Breast epithelium (tissue), 4 donors: ENCODE data around the gene OR2A1. TPM values are rescaled to one million over a fixed set of nuclear protein-coding genes. Genes with fewer than 3 reads are reported as not detected.
A peak's percentile ranks its signal among the peaks of the same experiment; 100 is the strongest.
"Not testable (repeated sequence)": the region's sequence is repeated elsewhere in the genome, so short reads cannot be mapped to it uniquely, and the experiment has no call there.

Experiments
- DNase-seq, 2 donors: peaks; one replicate each; pipeline ENCODE4 v3.0.0-alpha.2; 2019; ENCODE audit warnings: low spot score in 2 of 2
- H3K27ac ChIP-seq, 2 donors: fragments of 200-600 bp; sonication (generic) in 1 of 2; one replicate each; pipeline ENCODE4 v1.5.1; 2016 to 2019; ENCODE audit warnings: mild to moderate bottlenecking in 1 of 2
- H3K27me3 ChIP-seq, 2 donors: fragments of 200-600 bp; sonication (generic) in 1 of 2; one replicate each; pipeline versions ENCODE4 v1.5.1 to v1.6.0; 2017 to 2019; ENCODE audit warnings: control low read depth in 1 of 2, mild to moderate bottlenecking in 1 of 2
- H3K36me3 ChIP-seq: fragments of 200-600 bp; one replicate; pipeline ENCODE4 v1.5.1; 2019
- H3K4me1 ChIP-seq, 2 donors: fragments of 200-600 bp; sonication (generic); one replicate each; pipeline ENCODE4 v1.5.1; 2016 to 2019; ENCODE audit warnings: control low read depth in 1 of 2
- H3K4me3 ChIP-seq, 3 donors: fragments of 200-600 bp; sonication (generic); 1 replicate in 2 of 3; 2 replicates in 1 of 3; pipeline ENCODE4 v1.5.1; 2016 to 2019; ENCODE audit warnings: mild to moderate bottlenecking in 3 of 3, moderate library complexity in 2 of 3
- H3K9me3 ChIP-seq, 2 donors: fragments of 200-600 bp; sonication (generic) in 1 of 2; one replicate each; pipeline ENCODE4 v1.5.1; 2016 to 2019; ENCODE audit warnings: control low read depth in 1 of 2
- intact Hi-C: fragments of 100-400 bp; cut with DNase I; formaldehyde crosslinking; loops from one replicate; pipeline ENCODE4 v1.15.1; 2023; ENCODE audit warnings: low total_unique reads
- total RNA-seq, 3 donors: library from RNA; depleted of rRNA; stranded (reverse); fragments of >200 nt; gene quantifications; one replicate each; pipeline ENCODE4 v1.1.0, GENCODE V29; 2016

The OR2A1 gene
- total RNA-seq, 3 donors from 2014 or later: 0.15 to 0.33 (median 0.32) TPM

DNA sequence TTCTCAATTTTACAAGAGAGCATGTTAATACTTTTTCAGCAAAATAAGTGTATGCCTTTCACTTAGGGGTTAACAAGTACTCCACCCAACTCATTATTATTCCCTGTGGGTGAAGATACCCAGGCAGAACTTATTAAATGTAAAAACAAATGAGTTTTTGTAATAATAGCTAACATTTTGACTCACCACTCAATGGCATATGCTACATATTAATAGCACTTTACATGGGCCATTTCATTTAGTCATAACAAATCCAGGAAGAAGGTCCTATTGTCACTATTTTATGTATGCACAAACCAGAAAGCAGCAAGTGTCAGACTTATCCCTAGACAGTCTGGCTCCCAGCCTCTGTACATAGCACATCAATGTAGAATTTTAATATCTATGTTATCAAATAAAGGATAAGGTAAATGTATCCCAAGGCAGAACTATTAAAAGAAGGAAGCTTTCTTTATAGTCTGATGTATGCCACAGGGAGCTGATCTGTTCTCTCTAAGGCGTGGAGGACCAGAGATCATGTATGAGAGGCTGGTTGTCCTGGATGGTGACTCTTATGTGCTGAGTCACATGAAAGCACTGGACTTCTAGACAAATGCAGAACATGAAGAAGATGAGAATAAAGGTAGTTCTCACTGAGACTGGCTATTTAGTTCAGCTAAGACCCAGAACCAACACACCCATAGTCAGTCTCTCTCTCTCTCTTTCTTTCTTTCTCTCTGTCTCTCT lies 9.5 kb upstream of the OR2A1 start:
- H3K36me3 ChIP-seq, H3K9me3 ChIP-seq, DNase-seq, H3K4me3 ChIP-seq, intact Hi-C loops, H3K27ac ChIP-seq, H3K4me1 ChIP-seq, H3K27me3 ChIP-seq: not testable (repeated sequence)

DNA sequence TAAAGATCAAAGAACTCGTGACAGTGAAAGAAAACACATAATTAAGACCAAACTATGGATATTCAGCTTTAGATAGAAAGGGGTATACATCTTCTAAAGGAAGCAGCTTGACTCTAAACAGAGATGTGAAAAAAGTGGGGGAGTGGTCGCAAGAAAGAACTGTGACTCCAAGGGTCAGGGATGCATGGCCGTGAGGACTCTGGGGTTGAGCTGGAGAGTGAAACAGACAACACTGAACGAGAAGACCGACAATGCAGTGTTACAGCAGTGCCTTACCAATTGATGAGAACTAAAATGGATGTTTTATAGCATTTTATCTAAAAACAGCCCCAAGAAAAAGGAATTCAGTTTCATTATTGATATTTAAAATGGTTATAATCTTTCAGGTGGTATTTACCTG lies 8.6 kb upstream of the OR2A1 start:
- H3K9me3 ChIP-seq, intact Hi-C loops, H3K27me3 ChIP-seq, H3K4me3 ChIP-seq, DNase-seq, H3K27ac ChIP-seq, H3K36me3 ChIP-seq, H3K4me1 ChIP-seq: not testable (repeated sequence)

DNA sequence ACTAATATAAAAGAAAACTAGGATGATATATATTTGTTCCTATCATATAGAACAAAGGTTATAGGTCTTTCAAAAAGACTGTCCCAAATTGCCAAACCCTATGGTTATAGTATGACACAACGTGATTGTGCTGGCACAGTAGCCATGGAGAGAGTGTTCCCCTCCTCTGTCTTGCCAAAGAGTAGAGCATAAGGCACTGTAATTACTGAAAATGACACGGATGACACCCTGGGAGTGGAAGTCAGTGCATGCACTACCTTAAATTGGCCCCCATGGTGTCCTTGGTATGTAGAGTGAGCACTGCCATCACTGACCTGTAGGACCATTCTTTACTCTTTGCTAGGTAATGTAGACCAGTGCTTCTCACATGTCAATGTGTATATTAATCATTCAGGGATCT lies 7.1 kb upstream of the OR2A1 start:
- H3K27me3 ChIP-seq, H3K4me1 ChIP-seq, intact Hi-C loops, H3K9me3 ChIP-seq, H3K27ac ChIP-seq, H3K36me3 ChIP-seq, H3K4me3 ChIP-seq, DNase-seq: not testable (repeated sequence)

DNA sequence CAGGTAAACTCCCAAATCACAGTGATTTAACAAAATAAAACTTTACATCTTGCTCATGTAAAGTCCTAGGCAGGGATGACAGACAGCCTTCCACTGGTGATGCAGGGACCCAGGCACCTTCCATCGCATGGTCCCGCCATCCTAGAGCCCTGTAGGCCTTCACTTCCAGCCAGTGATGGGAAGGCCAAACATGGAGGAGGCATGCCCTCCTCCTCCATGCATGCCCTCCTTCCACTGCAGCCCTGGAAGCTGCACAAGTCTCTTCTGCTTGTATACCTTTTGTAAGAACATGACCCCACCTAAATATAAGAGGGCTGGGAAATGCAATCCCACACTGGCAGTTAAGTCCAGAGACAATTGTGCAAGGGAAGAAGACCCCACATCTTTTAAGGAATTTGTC lies 2.5 kb upstream of the OR2A1 start:
- H3K36me3 ChIP-seq, intact Hi-C loops, H3K27ac ChIP-seq: not testable (repeated sequence)

DNA sequence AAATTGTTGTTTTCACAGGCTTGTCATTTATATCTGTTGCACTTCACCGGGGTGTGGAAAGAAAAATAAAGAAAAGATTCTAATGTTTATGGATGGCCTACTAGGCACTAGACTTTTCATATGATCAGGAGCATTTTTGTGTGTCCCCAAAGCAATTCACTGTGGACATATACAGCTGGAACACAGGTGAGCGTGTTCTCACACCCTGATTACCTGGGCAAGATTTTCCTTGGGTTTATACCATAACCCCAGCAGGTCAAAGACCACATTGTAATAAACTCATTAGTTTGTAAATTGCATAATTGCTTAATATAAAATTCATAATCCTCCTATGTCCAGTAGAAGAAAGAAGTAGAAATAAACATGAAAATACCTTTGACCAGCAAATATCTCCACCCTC lies 1.0 kb upstream of the OR2A1 start:
- H3K4me1 ChIP-seq, intact Hi-C loops: not testable (repeated sequence)

More for the DNA sequence above, 2.5 kb upstream of the OR2A1 start:
- H3K4me3 ChIP-seq, H3K9me3 ChIP-seq, DNase-seq, H3K27me3 ChIP-seq, H3K4me1 ChIP-seq: not testable (repeated sequence)

DNA sequence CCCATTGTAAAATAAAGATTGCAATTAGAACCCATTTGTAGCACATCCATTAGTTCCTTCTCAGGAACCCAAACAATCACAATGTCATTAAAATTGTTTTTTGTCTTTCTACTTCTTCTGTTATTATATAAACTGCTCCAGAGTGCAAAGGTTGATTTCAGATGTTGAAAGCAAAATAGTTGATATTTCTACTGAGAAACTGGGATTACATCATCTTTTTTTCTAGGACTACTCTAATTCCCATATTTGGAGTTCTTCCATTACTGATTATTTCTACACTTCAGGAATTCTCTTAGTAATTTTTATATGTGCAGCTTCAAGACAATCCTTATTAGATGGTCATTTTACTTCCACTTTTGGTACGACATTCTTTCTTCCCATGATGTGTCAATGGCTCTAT lies 5.3 kb downstream of the OR2A1 start:
- H3K9me3 ChIP-seq, H3K36me3 ChIP-seq, H3K27ac ChIP-seq, intact Hi-C loops, DNase-seq, H3K4me1 ChIP-seq, H3K4me3 ChIP-seq, H3K27me3 ChIP-seq: not testable (repeated sequence)

More for the DNA sequence above, 1.0 kb upstream of the OR2A1 start:
- H3K36me3 ChIP-seq, DNase-seq, H3K4me3 ChIP-seq, H3K27me3 ChIP-seq, H3K9me3 ChIP-seq, H3K27ac ChIP-seq: not testable (repeated sequence)

DNA sequence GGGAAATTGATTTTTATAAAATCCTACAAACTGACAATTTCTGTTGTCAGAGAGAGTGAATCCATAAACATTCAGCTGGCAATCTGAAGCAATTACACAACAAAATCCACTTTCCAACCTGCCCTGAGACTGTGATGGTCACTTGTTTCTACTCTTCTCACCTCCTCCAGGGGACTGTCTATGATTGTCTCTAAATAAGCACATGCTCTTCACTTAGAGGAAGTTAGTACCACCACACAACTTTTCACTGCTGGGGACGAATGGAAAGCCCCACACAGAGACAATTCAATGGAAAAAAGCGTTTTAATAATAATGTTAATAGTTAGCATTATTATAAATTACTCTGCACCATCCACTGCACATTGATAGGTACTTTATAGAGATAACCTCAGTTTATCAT lies 7.3 kb downstream of the OR2A1 start:
- H3K9me3 ChIP-seq, H3K27me3 ChIP-seq, H3K4me1 ChIP-seq, H3K4me3 ChIP-seq, H3K36me3 ChIP-seq, intact Hi-C loops, DNase-seq, H3K27ac ChIP-seq: not testable (repeated sequence)

DNA sequence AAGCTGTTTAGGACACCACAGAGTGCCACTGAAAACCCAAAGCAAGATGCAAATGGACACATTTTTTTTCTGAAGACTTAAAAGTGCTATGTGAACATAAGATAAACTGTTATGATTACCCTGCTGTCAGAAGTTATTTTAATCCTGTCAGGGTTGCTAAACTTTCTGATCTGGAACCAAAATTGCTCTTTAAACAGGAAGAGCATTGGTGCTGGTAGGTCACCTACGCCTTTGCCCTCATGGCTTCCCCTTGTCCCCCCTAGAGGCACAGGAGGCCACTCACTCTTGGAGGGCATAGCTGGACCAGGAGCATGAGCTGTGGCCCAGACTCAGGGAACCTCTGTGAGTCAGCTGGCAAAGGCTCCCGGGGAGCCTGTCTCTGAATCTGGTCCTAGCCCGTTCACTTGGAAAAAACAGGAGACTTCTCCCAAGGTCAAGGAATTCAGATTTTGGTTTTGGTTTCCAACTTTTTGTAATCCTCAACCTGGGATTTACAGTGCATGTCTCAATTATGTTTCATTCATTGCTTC lies 9.5 kb downstream of the OR2A1 start:
- intact Hi-C loops, DNase-seq, H3K36me3 ChIP-seq, H3K27ac ChIP-seq, H3K9me3 ChIP-seq, H3K4me1 ChIP-seq, H3K27me3 ChIP-seq, H3K4me3 ChIP-seq: not testable (repeated sequence)

DNA sequence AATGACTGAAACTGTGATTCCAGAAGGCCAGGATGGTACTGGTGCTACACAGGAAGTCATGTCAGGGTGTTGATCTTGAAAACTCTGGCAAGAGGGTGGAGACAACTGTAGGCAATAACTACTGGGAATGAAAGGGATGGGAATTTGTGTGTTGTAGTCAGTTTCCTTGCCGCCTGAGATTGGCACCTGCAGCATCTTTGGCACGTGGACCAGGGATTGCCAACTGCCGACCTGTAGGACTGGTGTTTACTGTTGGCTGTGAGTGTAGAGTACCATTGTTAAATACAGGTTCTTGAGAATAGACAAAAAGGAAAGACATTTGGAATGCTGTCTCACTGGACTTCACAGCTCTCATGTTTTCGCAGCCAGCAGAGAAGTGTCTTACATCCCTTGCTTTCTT lies 11.1 kb downstream of the OR2A1 start:
- DNase-seq: peak in 1 of 2 donors; percentile 50
- H3K27ac ChIP-seq, H3K4me1 ChIP-seq, H3K27me3 ChIP-seq, H3K4me3 ChIP-seq, H3K9me3 ChIP-seq, H3K36me3 ChIP-seq, intact Hi-C loops: not testable (repeated sequence)

DNA sequence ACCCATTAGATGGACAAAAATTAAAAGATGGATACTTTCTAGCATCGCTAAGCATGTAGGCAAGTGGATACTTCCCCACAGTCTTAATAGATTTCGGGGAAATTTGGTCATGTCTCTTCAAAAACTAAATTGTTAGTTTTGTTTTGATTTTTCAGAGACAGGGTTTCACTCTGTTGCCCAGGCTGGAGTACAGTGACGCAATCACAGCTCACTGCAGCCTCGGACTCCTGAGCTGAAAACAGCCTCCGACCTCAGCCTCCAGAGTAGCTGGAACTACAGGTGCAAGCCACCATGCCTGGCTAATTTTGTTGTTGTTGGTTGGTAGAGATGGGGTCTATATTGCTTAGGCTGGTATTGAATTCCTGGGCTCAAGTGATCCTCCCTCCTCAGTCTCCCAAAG lies 13.6 kb downstream of the OR2A1 start:
- H3K4me1 ChIP-seq, H3K9me3 ChIP-seq, intact Hi-C loops, H3K27me3 ChIP-seq, H3K4me3 ChIP-seq, H3K27ac ChIP-seq, DNase-seq, H3K36me3 ChIP-seq: not testable (repeated sequence)

DNA sequence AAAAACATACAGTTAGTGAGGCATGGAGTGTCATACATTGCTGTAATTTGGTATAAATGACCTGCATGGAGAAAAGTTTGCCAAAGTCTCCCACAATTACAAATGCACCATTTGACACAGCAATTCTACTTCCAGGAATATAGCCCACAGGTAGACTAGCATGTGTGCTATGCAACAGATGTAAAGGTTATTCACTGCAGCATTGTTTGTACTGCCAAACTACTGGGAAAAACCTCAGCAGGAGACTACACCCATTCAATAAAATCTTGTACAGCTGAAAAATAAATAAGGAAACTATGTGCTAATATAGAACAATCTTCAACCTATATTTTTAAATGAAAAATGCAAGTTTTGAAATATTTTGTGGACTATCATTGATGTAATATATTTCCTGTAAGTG lies 17.8 kb downstream of the OR2A1 start:
- intact Hi-C loops, H3K27ac ChIP-seq, H3K9me3 ChIP-seq, H3K27me3 ChIP-seq, H3K4me3 ChIP-seq, H3K36me3 ChIP-seq, DNase-seq, H3K4me1 ChIP-seq: not testable (repeated sequence)

DNA sequence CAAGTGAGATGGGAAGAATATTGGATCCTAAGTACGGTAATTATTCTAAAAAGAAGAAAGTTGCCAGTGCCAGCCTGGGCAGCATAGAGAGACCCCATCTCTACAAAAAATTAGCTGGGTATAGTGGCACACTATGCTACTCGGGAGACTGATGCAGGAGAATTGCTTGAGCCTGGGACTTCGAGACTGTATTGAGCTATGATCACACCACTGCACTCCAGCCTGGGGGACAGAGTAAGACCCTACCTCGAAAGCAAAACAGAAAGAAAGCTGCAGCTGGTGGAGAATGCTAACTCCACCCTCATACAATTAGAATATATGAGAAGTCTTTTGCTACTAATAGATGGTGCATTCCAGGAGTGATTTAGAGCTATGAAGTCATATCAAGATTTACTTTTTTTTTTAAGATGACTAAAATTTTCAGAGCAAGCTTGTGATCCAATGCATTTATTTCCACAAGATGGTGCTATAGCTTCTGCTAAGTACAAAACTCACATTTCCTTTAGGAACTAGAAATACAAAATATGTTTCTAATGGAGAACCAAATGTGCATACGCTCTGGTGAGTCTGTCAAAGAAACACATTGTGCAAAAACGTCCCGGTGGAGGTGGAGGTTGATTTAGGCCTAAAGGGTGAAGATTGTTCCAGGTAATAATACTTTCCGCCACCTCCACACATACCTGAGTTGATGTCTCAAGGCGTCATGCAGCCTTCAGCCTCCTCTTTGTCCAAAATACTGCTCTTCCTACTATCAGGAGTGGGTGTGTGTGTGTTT lies 19.2 kb downstream of the OR2A1 start:
- DNase-seq, H3K4me3 ChIP-seq, H3K4me1 ChIP-seq, intact Hi-C loops, H3K9me3 ChIP-seq, H3K36me3 ChIP-seq, H3K27me3 ChIP-seq: not testable (repeated sequence)
- peak overlapping the region in 1 of 2 donors; percentile 56 for H3K27ac ChIP-seq

DNA sequence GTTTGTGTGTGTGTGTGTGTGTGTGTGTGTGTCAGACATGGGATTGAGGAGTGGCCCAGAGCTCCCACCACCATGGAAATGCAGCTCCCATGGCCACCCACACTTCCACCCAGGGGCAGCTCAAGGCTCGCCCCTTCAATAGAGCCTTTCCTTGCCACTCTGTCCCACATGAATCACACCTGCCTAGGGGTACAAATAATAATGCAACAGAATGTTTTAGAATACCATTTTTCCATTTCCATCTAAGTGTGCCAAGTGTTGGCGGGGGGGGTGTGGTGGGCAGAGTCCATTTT lies 19.7 kb downstream of the OR2A1 start:
- H3K9me3 ChIP-seq, H3K4me3 ChIP-seq, H3K36me3 ChIP-seq, intact Hi-C loops, H3K4me1 ChIP-seq, H3K27me3 ChIP-seq: not testable (repeated sequence)
- DNase-seq: peak in 1 of 2 donors; percentile 68
- peak overlapping the region in 1 of 2 donors; percentile 56 for H3K27ac ChIP-seq

DNA sequence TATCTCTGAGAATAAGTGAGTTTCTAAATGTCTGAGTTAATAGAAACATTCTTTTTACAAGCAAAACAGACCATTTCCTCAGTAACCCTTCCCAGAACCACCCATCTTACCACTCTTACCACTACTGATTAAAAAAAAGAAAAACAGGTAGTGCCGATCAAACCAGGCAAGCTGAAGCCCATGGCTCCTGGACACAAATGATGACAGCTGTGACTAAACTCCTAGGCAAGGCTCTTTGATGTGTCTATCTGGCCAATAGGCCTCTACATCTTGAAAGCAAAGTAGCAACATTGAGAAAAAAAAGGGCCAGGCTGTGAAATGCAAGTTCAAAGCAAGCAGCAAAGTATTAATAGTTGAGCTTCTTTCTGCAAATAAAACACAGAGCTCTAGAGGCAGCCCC lies 36.4 kb downstream of the OR2A1 start:
- H3K27me3 ChIP-seq, DNase-seq, H3K27ac ChIP-seq, H3K4me1 ChIP-seq, intact Hi-C loops, H3K36me3 ChIP-seq, H3K4me3 ChIP-seq, H3K9me3 ChIP-seq: not testable (repeated sequence)
